Measurements from ENCODE around the gene PSMB11.

Gene PSMB11

DNA sequence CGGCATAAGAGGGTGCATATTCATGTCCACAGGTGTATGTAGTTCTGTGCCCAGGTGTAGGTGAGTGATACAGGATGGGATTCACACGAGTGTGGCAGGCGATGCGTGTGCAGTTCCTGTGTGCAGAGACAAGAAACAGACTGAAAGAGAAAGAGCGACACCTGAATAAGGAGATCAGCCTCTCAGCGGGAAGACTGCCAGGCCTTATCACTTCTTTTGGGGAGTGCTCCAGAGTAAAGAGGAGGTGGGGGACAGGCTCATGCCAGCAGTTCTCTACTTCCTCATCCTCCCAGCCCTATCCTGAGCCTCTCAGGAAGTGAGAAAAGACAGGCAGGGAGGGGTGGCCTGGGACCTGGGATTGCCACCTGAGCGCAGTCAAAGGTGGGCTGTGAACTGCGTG, 2.8 kb downstream of the PSMB11 start:
- DNase-seq (ENCODE audit: low read depth): no peak

DNA sequence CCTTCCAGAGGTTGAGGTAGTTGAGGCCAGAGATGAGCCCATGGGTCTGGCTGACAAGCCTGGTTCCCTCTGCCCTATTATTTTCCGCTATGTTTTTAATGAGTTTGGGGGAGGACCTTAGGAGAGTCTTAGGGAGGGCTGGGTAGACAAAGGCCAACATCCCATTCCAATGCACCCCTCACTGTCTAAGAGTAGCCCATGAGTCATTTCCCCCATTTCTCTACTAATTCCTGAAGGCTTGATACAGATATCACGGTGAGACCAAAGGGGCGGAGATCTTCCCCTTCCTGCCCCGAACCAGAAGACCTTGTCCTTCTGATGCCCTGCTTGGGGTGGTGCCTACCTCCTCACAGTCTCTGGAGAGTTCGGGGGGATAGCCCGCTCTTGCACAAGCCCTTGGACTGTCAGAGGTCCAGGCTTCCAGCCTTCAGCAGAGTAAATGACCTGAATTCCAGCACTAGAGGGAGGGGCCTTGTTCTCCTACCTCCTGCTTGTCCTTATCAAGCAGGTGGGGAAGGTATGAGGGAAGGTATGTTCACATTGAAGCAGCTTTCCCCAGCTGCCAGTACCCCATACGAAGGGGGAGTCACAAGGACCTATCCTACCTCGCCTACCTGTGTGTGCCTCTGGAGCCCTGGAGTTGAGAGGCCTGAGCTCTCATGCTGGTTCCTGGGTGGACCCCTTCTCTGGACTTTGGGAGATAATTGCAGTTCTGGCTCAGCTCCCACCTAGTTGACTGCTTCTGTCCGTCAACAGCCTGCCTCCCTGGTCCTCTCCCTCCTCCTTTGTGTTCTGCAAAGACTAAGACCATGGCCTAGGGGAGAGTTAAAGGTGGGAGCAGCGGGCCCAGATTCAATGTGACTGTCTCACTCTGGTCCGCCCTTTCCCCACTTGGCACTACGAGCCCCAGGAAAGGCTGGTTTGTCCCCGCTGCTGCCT, 3.7 kb downstream of the PSMB11 start:
- no peak for DNase-seq (ENCODE audit: low read depth)

DNA sequence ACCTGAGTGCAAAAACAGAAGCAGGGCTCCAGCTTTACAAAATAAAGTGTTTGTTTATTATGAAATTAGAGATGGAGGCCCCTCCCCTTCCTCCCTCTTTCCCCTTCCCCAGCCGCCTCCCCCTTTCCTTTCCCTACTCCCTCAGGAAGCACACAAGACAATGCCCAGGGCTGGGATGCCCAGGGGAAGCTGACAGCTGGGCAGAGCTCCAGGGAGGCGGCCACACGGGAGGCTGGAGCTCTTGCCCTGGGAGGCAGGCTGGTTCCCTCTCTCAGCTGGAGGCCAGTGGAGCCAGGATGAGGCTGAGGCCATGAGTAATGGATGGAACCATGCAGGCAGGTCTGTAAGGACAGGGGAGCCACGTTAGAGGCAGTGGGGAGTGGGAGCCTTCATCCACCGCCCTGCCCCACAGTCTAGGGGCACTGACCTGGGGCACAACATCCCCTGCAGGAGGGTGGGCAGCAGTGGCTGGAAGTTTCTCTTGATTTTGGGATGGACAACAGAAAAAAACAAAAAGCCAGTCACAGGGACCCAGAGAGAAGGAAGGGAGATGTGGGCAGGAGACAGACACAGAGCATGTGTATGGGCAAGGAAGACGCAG, 5.1 kb downstream of the PSMB11 start:
- no peak for DNase-seq (ENCODE audit: low read depth)

DNA sequence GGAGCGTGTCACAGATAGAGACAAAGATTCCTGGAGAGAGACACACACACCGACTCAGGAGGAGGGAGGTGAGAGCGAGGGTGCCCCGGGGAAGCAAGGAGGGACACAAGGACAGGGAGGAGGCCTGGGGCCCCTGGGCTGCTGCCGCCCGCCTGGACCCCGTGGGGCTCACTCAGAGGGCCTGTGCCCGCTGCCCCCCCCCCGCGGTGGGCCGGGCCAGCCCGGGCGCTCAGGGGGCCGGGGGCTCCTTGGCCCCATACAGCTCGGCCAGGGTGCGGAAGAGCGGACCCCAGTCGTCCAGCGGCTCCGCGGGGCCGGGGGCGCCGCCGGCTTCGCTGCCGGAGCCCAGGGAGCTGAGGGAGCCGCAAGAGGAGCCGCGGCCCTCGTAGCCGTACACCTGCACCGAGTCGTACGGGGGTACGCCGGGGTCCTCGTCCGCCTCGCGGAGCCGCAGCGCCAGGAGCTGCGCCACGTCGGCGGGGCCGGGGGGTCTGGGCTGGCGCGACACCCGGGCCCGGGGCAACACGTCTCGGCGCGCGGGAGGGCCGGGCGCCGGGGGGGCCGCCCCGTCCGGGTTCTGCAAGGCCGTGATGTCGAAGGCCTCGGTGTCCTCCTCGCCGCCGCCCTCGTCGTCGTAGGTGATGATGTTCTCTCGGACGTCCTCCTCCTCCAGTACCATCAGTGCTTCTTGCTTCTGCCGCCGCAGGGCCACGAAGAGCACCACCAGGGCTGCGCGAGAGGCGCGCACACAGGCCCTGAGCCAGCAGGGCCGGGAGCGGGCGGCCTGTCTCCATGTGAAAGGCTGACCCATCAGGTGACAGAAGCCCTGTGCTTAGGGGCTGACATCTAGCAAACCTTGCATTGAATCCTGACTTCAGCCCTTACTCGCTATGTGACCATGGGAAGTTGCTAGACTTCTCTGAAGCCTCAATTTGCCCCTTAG, 6.0 kb downstream of the PSMB11 start:
- DNase-seq (ENCODE audit: low read depth): no peak

DNA sequence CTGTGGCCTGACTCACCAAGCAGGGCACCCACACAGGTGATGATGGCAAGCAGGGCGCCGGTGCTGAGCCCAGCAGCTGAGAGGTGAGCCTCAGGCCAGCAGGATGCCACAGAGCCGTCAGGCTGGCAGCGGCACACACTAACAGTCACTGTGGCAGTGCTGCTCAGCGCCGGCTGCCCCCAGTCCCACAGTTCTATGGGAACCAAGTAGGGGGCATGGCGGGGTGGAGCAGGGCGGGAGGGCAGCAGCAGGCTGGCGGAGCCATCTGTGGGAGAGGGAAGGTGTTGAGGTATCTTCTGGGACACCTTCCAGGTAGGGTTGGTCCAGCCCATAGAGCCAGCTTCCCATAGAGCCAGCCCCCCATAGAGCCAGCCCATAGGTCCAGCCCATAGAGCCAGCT, 7.0 kb downstream of the PSMB11 start:
- DNase-seq (ENCODE audit: low read depth): no peak

DNA sequence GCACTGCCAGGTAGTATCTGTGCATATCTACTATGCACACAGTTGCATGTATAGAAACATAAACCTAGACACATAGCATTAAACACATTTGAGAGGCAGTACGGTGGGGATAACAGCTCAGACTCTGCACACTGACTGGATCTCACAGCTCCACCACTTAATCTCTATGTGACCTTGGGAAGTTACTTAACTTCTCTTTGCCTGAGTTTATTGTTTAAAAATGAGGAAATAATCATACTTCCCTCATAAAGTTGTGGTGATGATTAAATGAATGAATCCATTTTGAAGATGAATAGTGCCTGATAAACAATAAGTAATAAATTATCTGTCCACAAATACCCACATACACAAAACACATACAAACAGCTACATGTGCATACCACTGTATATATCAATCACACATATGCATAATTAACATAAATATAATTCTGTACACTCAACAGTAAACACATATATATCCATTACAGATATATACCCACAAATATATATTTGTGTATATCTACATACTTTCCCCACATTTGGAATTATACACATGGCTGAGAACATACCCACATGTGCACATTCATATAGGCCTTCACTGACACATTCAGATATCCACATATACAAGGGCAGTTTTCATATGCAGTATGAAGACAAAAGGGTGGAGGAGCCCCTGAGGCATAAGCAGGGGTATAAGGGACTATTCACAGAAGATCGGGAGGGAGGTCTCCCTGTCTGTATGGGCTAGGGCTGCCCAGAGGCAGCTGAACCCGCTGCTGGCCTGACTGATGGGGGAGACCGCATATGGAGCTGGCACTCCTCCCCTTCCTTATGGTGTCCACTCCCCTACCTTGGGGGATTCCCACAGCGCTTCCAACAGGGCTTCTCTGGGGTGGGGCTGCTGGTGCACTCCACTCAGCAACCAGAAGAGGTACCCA, 9.4 kb downstream of the PSMB11 start:
- no peak for DNase-seq (ENCODE audit: low read depth)

DNA sequence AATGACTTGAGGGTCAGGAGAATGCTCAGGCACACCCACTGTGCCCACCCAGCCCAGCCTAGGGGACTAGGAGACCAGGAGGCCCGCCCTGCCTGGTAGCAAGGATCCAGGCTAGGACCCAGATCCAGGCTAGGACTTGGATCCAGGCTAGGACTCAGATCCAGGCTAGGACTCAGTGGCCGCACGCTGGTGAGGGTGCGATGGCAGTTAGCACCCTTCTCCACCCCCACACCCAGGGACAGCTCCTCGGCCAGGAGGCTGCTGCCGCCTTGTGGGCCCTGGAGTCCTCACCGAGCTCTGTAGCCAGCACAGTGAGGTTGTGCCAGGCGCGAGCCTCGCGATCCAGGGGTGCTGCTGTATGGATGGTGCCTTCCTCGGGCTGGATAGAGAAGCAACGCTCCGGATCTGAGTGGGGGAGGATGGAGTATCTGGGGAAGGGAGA, 10.2 kb downstream of the PSMB11 start:
- DNase-seq (ENCODE audit: low read depth): no peak

DNA sequence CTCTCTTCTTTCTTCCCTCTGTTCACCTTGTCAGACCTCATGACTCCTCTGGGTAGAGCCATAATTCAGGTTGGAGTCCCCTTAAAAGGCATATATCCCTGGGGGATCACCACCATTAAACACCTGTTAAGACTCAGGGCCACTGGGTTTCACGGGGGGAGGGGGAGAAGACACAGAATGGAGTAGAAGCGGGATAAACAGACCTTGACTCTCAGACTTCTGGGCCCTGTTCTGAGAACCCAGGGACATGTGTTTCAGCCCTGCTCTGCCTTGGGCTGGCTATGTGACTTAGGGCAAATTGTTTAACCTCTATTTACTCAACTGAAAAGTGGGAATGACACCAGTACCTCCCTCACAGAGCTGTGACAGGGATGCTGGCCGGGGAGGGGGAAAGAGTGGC, 10.7 kb downstream of the PSMB11 start:
- DNase-seq (ENCODE audit: low read depth): no peak

DNA sequence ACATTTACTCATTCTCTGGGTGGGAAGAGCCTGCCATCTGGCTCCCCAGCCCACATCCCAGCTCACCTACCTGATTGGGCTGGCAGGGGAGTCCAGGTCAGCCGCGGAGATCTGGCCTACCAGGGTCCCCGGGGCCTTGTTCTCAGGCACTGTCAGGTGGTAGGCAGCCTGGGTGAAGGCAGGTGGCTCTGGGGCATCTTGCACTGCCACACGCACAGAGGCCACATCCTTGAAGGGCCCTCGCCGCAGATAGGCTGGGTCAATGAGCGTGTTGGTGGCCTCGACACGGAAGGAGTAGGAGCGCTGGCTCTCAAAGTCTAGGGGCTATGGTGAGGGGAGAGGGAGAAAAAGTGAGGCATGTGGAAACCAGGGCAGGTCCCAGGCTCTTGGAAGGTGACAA, 11.4 kb downstream of the PSMB11 start:
- no peak for DNase-seq (ENCODE audit: low read depth)

DNA sequence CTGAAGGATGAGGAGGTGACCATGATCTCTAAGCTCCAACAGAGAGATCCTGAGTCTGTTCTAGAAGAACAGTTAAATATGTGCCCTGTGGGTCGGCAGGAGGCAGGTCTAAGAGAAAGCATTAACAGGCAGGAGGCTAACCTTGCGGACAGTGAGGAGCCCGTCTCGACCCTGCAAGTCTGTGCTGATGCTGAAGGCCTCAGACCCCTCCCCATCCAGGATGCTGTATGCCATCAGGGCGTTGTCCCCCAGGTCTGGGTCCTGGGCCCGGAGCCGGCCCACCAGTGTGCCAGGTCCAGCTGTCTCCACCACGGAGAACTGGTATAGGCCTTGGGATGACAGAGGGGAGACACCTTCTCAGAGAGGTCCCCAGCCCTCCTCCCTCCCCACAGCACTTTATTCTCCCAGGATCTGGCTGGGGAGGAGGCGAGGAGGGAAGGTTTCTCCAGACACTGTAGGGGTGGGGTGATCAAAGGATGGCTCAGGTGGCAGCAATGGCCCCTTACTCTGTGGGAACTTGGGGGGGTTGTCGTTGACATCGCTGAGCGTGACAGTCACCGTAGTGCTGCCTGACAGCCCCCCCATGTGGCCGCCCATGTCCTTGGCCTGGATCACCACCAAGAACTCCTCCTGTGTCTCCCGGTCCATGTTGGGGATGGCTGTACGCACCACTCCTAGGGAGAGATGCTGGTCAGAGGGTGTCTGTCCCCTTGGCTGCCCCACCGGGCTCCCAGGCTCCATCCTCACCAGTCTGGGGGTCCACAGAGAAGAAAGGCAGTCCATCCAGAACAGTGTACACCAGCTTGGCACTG, 12.2 kb downstream of the PSMB11 start:
- DNase-seq (ENCODE audit: low read depth): no peak

DNA sequence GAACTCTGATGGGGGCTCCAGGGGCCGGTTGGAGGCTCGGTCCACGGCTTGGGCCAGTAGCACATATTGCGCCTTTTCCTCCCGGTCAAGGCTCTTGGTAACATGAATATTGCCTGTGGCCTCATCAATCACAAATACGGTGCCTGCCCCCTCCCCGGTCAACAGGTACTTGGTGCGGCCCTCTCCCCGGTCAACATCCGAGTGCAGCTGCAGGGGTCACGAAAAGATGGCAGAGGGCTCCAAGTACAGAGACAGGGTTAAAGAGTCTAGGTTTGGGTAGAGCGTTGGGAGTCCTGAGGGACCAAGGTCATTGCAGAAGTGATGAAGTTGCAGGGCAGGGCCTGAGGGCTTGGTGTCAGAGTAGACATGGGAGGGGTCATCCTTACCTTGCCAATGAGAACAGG, 13.1 kb downstream of the PSMB11 start:
- DNase-seq (ENCODE audit: low read depth): no peak

DNA sequence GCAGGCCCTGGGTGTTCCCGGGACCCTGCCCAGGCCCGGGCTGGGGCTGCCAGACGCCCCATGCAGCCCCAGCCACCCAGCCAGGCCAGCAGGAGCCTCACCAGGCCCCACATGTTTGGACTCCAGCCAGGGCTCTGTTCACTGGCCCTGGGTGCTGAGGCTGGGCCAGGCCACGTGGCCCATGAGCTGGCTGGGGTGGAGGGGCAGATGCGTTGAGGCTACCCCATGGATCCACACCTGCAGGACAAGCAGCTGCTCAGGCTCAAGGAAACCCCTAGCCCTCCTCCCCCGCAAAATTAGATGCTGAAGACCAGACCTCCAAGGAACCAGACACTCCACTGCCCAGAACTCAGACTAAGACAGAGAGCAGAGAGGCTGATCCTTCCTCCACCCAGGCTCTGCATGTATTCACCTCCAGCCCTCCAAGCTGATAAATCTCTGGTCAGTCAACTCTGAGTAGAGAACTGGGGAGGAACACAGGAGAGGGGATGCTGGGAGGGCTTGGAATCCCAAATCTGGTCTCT, 13.7 kb downstream of the PSMB11 start:
- DNase-seq (ENCODE audit: low read depth): no peak

DNA sequence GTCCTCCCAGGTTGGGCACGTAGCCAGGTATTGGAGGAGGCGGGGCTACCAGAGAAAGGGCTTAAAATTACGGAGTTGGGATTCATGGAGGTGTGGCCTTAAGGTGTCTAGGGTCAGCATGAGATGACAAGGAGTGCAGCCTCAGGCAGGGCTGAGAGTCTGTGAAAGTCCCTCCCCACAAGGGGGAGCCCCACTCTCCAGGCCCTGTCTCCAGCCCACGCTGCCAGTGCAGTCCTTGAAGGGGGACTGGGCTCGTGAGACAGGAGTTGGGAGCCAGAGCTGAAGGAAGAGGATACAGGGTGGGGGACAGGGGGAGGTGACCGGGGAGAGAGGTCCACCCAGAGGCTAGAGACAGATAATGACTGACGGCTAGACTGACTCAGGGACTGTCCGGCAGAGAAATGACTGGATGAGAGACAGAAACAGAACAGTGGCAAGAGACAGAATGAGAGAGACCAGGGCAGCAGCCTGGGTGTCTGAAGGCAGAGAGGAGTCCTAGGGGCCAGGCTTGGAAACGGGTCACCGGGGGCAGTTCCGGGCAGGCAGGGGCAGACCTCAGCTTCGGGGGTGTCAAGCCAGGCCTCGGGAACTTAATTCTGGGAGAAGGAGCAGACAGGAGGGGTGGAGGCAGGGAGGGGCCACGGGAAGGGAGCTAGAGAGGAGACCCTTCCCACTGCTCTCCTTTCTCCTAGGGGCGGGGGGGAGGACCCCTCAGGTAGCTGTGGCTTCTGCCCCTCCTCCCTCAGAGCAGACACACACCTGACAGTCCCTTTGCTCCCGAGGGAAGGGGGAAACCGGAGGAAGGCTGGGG, 14.3 kb downstream of the PSMB11 start:
- DNase-seq (ENCODE audit: low read depth): peak; percentile 54

DNA sequence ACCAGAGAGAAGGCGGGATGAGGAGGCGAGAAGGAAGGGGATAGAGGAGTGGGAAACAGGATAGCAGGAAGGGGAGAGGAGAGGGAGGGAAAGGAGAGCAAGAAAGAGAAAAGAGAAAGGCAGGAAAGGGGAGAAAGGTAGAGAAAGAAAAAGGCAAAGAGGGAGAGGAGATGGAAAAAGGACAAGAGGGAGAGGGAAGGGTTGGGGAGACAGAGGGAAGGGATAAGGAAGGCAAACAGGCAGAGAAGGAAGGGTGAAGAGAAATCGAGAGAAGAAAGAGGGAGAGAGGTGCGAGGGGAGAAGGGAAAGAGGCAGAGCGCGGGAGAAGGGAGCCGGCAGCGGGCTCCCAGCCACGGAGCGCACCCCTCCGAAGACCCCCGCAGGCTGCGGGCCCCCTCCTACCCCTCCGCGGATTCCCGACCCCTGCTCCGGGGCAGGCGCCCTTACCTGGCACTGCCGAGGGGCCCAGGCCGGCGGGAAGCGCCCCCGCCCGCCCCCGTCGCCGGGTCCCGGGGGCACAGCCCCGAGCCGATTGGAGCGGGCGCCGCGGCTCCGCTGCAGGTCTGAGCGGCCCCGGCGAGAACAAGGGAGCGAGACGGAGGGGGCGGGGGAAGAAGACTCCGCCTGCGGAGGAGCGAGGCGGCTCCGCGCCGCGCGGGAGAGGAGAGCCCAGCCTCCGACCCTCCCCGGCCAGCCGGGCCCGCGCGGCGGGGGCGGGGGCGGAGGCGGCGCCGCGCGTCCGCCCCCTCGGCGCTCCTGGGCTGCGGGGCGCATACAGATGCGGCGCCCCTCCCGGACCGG, 15.1 kb downstream of the PSMB11 start, which contains the start of gene CDH24:
Gene CDH24 (minus strand): TSS at position 565 of the 801 bp plus-strand sequence. CDS start 1,787 bp downstream, outside the sequence.
- DNase-seq (ENCODE audit: low read depth): peak; percentile 40

DNA sequence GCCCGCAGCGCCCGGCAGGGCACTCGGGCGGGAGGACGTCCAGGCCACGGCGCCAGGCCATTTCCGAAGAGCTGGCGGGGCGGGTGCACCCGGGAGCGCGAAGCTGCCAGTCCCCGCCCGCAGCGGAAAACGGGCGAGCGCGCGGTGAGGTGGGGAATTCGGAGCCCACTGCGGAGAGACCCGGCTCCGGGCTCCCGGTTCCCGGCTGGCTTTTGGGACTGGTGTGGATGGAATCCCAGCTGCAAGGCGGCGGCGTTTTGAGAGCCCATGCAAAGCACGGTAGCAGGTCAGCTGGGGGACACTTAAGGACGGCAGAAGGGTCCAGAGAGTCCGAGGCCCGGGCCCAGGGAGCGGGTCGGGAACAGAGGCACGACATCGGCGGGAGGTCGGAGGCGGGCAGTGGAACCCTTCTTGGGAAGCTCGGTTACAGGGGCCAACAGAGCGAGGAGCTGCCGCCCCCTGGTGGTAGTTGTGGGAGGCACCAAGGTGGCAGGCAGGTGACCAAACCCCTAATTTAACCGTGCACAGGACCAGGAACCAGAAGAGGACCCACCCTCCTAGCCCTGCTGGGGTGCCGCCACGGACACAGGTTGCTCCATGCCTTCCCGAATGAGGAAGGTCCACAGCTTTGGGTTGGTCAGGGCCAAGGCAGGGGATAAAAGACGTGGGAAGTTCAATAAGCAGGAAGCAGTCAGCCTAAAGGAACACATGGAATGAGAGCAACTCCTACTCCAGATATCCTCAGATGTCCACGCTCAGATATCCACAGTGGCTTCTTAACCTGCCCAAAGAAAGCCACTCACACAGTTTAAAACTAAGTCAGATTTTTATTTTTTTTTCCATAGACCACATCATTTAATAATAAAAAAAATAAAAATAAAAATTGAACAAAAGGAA, 16.0 kb downstream of the PSMB11 start:
- DNase-seq (ENCODE audit: low read depth): peak; percentile 79

DNA sequence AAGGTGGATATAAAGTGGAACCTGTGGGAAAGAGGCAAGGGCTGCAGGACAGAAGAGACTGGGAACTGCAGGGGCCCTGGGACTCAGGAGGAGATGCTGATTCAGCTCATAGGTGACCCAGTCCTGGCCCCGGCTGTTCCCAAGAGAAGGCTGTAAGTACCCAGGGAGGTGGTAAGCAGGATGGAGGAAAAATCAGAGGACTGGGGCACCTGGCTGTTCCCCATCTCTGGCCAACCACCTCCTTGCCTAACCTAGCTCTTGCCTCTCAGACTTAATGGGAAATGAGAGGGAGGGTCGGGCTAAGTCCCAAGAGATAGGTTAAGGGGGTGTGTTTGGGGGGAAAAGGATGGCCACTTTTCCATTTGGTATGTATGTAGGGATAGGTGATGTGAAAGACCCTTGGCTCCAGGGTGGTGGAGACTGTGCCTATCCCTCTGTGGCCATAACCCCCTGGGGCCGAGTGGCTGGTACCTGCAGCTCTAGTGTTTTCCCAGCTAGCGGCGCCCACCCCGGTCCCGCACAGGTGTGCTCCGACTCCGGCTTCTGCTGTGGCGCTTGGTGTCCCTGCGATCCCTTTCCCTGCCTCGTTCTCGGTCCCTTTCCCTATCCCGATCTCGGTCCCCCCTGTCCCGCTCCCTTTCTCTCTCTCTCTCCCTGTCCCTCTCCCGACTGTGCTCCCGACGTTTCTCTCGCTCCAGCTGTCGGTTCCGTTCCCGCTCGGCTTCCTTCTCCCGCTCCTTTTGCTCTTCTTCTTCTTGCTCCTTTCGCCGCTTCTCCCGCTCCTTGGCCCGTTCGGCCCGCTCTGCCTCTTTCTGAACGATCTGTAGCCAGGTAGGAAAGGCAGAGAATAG, 16.9 kb downstream of the PSMB11 start:
- no peak for DNase-seq (ENCODE audit: low read depth)
